GM06990 (cell line): ENCODE results near the gene WIPF1.

ENCODE experiments used
- DNase-seq: peaks from one replicate; pipeline ENCODE4 v3.0.0-alpha.2; 2011; ENCODE audit not compliant: insufficient read length; ENCODE audit errors: extremely low read depth
- H3K27me3 ChIP-seq: replicated peaks from 2 replicates; pipeline ENCODE4 v1.6.0; 2011; ENCODE audit warnings: low read length; ENCODE audit not compliant: control insufficient read depth, insufficient read depth
- H3K36me3 ChIP-seq: 2 replicates; pipeline ENCODE4 v1.5.1; 2011; ENCODE audit warnings: low read length; ENCODE audit not compliant: control insufficient read depth, insufficient read depth
- H3K4me3 ChIP-seq: replicated peaks from 2 replicates; pipeline ENCODE4 v1.5.1; 2011; ENCODE audit warnings: low read depth, mild to moderate bottlenecking, control low read depth, low read length
- CTCF ChIP-seq: IDR thresholded peaks from 2 replicates; pipeline ENCODE4 v1.5.1; 2011; ENCODE audit warnings: low read length, control low read depth, mild to moderate bottlenecking, inconsistent platforms; ENCODE audit not compliant: insufficient read depth, poor library complexity, severe bottlenecking

WIPF1 gene

GRCh38 chr2:174611006-174611405 is 13.4 kb upstream of the WIPF1 start:
- Histone ChIP-seq H3K4me3 (no peak overlapping the region), H3K27me3 (no peaks in the 10 kb centered on the region), H3K36me3 (no peaks in the 10 kb centered on the region; the same call in none of the 2 replicates)
- TF ChIP-seq CTCF: no peak
- DNase-seq: no peak

- no peak for DNase-seq
- no peak for TF ChIP-seq CTCF
- Histone ChIP-seq H3K27me3 (no peaks in the 10 kb centered on the region), H3K36me3 (no peaks in the 10 kb centered on the region; the same call in none of the 2 replicates), H3K4me3 (no peak overlapping the region)
Measured at GRCh38 chr2:174610243-174610995, 12.8 kb upstream of the WIPF1 start.

GRCh38 chr2:174609261-174609660 is 11.7 kb upstream of the WIPF1 start:
- Histone ChIP-seq H3K4me3 (no peak overlapping the region), H3K27me3 (no peaks in the 10 kb centered on the region), H3K36me3 (no peaks in the 10 kb centered on the region; the same call in 1 of the 2 replicates)
- DNase-seq: no peak
- TF ChIP-seq CTCF: no peak

- Histone ChIP-seq H3K36me3 (no peaks in the 10 kb centered on the region; the same call in 1 of the 2 replicates), H3K4me3 (no peak overlapping the region), H3K27me3 (no peaks in the 10 kb centered on the region)
- no peak for DNase-seq
- TF ChIP-seq CTCF: no peak
Measured at GRCh38 chr2:174608866-174609214, 11.2 kb upstream of the WIPF1 start.

GRCh38 chr2:174607989-174608865 is 10.6 kb upstream of the WIPF1 start:
- no peak for TF ChIP-seq CTCF
- no peaks in the 10 kb centered on the region for H3K27me3 ChIP-seq
- DNase-seq: no peak
- no peak overlapping the region for H3K4me3 ChIP-seq
- H3K36me3 ChIP-seq: no peaks in the 10 kb centered on the region; the same call in 1 of the 2 replicates
